Measurements from ENCODE around the gene PRSS3.
A peak's percentile ranks its signal among the peaks of the same experiment; 100 is the strongest.
"Not testable (repeated sequence)": the region's sequence is repeated elsewhere in the genome, so short reads cannot be mapped to it uniquely, and the experiment has no call there.

The PRSS3 gene

GRCh38 chr9:33787839-33788238 lies 7.5 kb upstream of the PRSS3 start:
- no peak for DNase-seq

GRCh38 chr9:33789429-33789828 lies 5.9 kb upstream of the PRSS3 start:
- not testable (repeated sequence) for DNase-seq

GRCh38 chr9:33791117-33791516 lies 4.2 kb upstream of the PRSS3 start:
- DNase-seq, result no peak

GRCh38 chr9:33793496-33793895 lies 1.9 kb upstream of the PRSS3 start:
- not testable (repeated sequence) for DNase-seq

GRCh38 chr9:33794560-33794959 lies 801 bp upstream of the PRSS3 start:
- DNase-seq, result no peak

GRCh38 chr9:33795819-33796218 lies 458 bp downstream of the PRSS3 start:
- no peak for DNase-seq

- not testable (repeated sequence) for DNase-seq
Observed at GRCh38 chr9:33796679-33797078, 1.3 kb downstream of the PRSS3 start.

GRCh38 chr9:33797837-33798236 lies 2.5 kb downstream of the PRSS3 start:
- no peak for DNase-seq

GRCh38 chr9:33798545-33798944 lies 3.2 kb downstream of the PRSS3 start:
- DNase-seq, result no peak

GRCh38 chr9:33799928-33800704 lies 4.8 kb downstream of the PRSS3 start:
- DNase-seq, result no peak

GRCh38 chr9:33800886-33801285 lies 5.5 kb downstream of the PRSS3 start:
- DNase-seq, result no peak

- not testable (repeated sequence) for DNase-seq
Observed at GRCh38 chr9:33801943-33802500, 6.7 kb downstream of the PRSS3 start.

GRCh38 chr9:33804196-33804595 lies 8.8 kb downstream of the PRSS3 start:
- not testable (repeated sequence) for DNase-seq

- not testable (repeated sequence) for DNase-seq
Observed at GRCh38 chr9:33807156-33807555, 11.8 kb downstream of the PRSS3 start.

- not testable (repeated sequence) for DNase-seq
Observed at GRCh38 chr9:33808979-33809322, 13.6 kb downstream of the PRSS3 start.

- DNase-seq, result no peak
Observed at GRCh38 chr9:33809506-33809905, 14.1 kb downstream of the PRSS3 start.

- DNase-seq, result peak; percentile 36
Observed at GRCh38 chr9:33813712-33814641, 18.6 kb downstream of the PRSS3 start.

- DNase-seq, result no peak
Observed at GRCh38 chr9:33815781-33816180, 20.4 kb downstream of the PRSS3 start.

- DNase-seq, result peak; percentile 95
Observed at GRCh38 chr9:33816327-33817252, 21.2 kb downstream of the PRSS3 start, which contains the start of gene UBE2R2. Gene UBE2R2, plus strand, starts transcription at chr9:33817160. Its CDS starts 598 bp downstream, at chr9:33817758.

- DNase-seq, result peak; percentile 59
Observed at GRCh38 chr9:33817327-33818166, 22.2 kb downstream of the PRSS3 start.

- DNase-seq, result no peak
Observed at GRCh38 chr9:33818167-33818846, 22.9 kb downstream of the PRSS3 start.

Data from CD4-positive, alpha-beta T cell treated with Interleukin-15 for 1 hour (primary cell).